ENCODE measurements around the gene LNX1. TPM values are rescaled to one million over a fixed set of nuclear protein-coding genes. Genes with fewer than 3 reads are reported as not detected.

LNX1 gene
- total RNA-seq, 1 donor from 2014 or later = not detected

- no peak overlapping the region for H3K4me3 Mint-ChIP-seq
- no peak overlapping the region for H3K27ac Mint-ChIP-seq
- H3K27me3 Mint-ChIP-seq (ENCODE audit: insufficient read depth) = peaks cover 3% of the 10 kb centered on the region
- H3K4me1 Mint-ChIP-seq (ENCODE audit: low read depth) = no peaks in the 10 kb centered on the region
- H3K36me3 Mint-ChIP-seq (ENCODE audit: low read depth) = no peaks in the 10 kb centered on the region
- H3K9me3 Mint-ChIP-seq = no peaks in the 10 kb centered on the region
- no peak for DNase-seq (ENCODE audit: low spot score)
- intact Hi-C loops (cut with micrococcal nuclease) = no loop called here
Measured at GRCh38 chr4:53535567-53535966, 55.7 kb downstream of the LNX1 start.

GRCh38 chr4:53534684-53535083 lies 56.6 kb downstream of the LNX1 start:
- intact Hi-C loops (cut with micrococcal nuclease) = no loop called here
- no peaks in the 10 kb centered on the region for H3K9me3 Mint-ChIP-seq
- no peaks in the 10 kb centered on the region for H3K36me3 Mint-ChIP-seq (ENCODE audit: low read depth)
- DNase-seq (ENCODE audit: low spot score) = no peak
- no peaks in the 10 kb centered on the region for H3K4me1 Mint-ChIP-seq (ENCODE audit: low read depth)
- no peak overlapping the region for H3K4me3 Mint-ChIP-seq
- no peak overlapping the region for H3K27ac Mint-ChIP-seq
- peaks cover 3% of the 10 kb centered on the region for H3K27me3 Mint-ChIP-seq (ENCODE audit: insufficient read depth)

GRCh38 chr4:53532521-53532920 lies 58.8 kb downstream of the LNX1 start:
- Mint-ChIP-seq H3K27me3 (ENCODE audit: insufficient read depth) (peaks cover 5% of the 10 kb centered on the region), H3K9me3 (no peaks in the 10 kb centered on the region), H3K36me3 (ENCODE audit: low read depth) (no peaks in the 10 kb centered on the region), H3K4me1 (ENCODE audit: low read depth) (no peaks in the 10 kb centered on the region), H3K4me3 (no peak overlapping the region), H3K27ac (no peak overlapping the region)
- intact Hi-C loops (cut with micrococcal nuclease) = no loop called here
- DNase-seq (ENCODE audit: low spot score) = no peak

- DNase-seq (ENCODE audit: low spot score) = no peak
- Mint-ChIP-seq H3K27ac (no peak overlapping the region), H3K36me3 (ENCODE audit: low read depth) (no peaks in the 10 kb centered on the region), H3K27me3 (ENCODE audit: insufficient read depth) (peaks cover 2% of the 10 kb centered on the region), H3K9me3 (no peaks in the 10 kb centered on the region), H3K4me1 (ENCODE audit: low read depth) (no peaks in the 10 kb centered on the region), H3K4me3 (no peak overlapping the region)
- intact Hi-C loops (cut with micrococcal nuclease) = no loop called here
Measured at GRCh38 chr4:53531585-53532224, 59.6 kb downstream of the LNX1 start.

GRCh38 chr4:53529025-53529424 lies 62.3 kb downstream of the LNX1 start:
- intact Hi-C loops (cut with micrococcal nuclease) = no loop called here
- Mint-ChIP-seq H3K4me3 (no peak overlapping the region), H3K4me1 (ENCODE audit: low read depth) (no peaks in the 10 kb centered on the region), H3K36me3 (ENCODE audit: low read depth) (no peaks in the 10 kb centered on the region), H3K27me3 (ENCODE audit: insufficient read depth) (peaks cover 4% of the 10 kb centered on the region), H3K27ac (no peak overlapping the region), H3K9me3 (no peaks in the 10 kb centered on the region)
- no peak for DNase-seq (ENCODE audit: low spot score)

- peaks cover 4% of the 10 kb centered on the region for H3K27me3 Mint-ChIP-seq (ENCODE audit: insufficient read depth)
- H3K9me3 Mint-ChIP-seq = no peaks in the 10 kb centered on the region
- intact Hi-C loops (cut with micrococcal nuclease) = no loop called here
- DNase-seq (ENCODE audit: low spot score) = no peak
- no peaks in the 10 kb centered on the region for H3K36me3 Mint-ChIP-seq (ENCODE audit: low read depth)
- no peaks in the 10 kb centered on the region for H3K4me1 Mint-ChIP-seq (ENCODE audit: low read depth)
- H3K27ac Mint-ChIP-seq = no peak overlapping the region
- no peak overlapping the region for H3K4me3 Mint-ChIP-seq
Measured at GRCh38 chr4:53527930-53528329, 63.4 kb downstream of the LNX1 start.

- DNase-seq (ENCODE audit: low spot score) = no peak
- intact Hi-C loops (cut with micrococcal nuclease) = no loop called here
- Mint-ChIP-seq H3K36me3 (ENCODE audit: low read depth) (no peaks in the 10 kb centered on the region), H3K9me3 (no peaks in the 10 kb centered on the region), H3K27me3 (ENCODE audit: insufficient read depth) (peaks cover 4% of the 10 kb centered on the region), H3K4me1 (ENCODE audit: low read depth) (no peaks in the 10 kb centered on the region), H3K27ac (no peak overlapping the region), H3K4me3 (no peak overlapping the region)
Measured at GRCh38 chr4:53527326-53527725, 64.0 kb downstream of the LNX1 start.

- no peak overlapping the region for H3K27ac Mint-ChIP-seq
- H3K4me3 Mint-ChIP-seq = no peak overlapping the region
Measured at GRCh38 chr4:53522334-53522733, 69.0 kb downstream of the LNX1 start.

GRCh38 chr4:53520116-53520515 lies 71.2 kb downstream of the LNX1 start:
- H3K27ac Mint-ChIP-seq = no peak overlapping the region

More at GRCh38 chr4:53522334-53522733, 69.0 kb downstream of the LNX1 start:
- Mint-ChIP-seq H3K27me3 (ENCODE audit: insufficient read depth) (peaks cover 2% of the 10 kb centered on the region), H3K9me3 (no peaks in the 10 kb centered on the region), H3K4me1 (ENCODE audit: low read depth) (no peaks in the 10 kb centered on the region), H3K36me3 (ENCODE audit: low read depth) (no peaks in the 10 kb centered on the region)
- intact Hi-C loops (cut with micrococcal nuclease) = no loop called here
- DNase-seq (ENCODE audit: low spot score) = no peak

GRCh38 chr4:53518807-53519206 lies 72.5 kb downstream of the LNX1 start:
- H3K4me3 Mint-ChIP-seq = no peak overlapping the region
- intact Hi-C loops (cut with micrococcal nuclease) = no loop called here
- no peak for DNase-seq (ENCODE audit: low spot score)
- H3K4me1 Mint-ChIP-seq (ENCODE audit: low read depth) = no peaks in the 10 kb centered on the region
- no peak overlapping the region for H3K27ac Mint-ChIP-seq
- no peaks in the 10 kb centered on the region for H3K36me3 Mint-ChIP-seq (ENCODE audit: low read depth)
- H3K27me3 Mint-ChIP-seq (ENCODE audit: insufficient read depth) = no peaks in the 10 kb centered on the region
- H3K9me3 Mint-ChIP-seq = no peaks in the 10 kb centered on the region

More at GRCh38 chr4:53520116-53520515, 71.2 kb downstream of the LNX1 start:
- Mint-ChIP-seq H3K36me3 (ENCODE audit: low read depth) (no peaks in the 10 kb centered on the region), H3K4me1 (ENCODE audit: low read depth) (no peaks in the 10 kb centered on the region), H3K4me3 (no peak overlapping the region), H3K9me3 (no peaks in the 10 kb centered on the region), H3K27me3 (ENCODE audit: insufficient read depth) (no peaks in the 10 kb centered on the region)
- no peak for DNase-seq (ENCODE audit: low spot score)
- intact Hi-C loops (cut with micrococcal nuclease) = no loop called here

- no peaks in the 10 kb centered on the region for H3K36me3 Mint-ChIP-seq (ENCODE audit: low read depth)
- no peak for DNase-seq (ENCODE audit: low spot score)
- no peak overlapping the region for H3K4me3 Mint-ChIP-seq
- intact Hi-C loops (cut with micrococcal nuclease) = no loop called here
- no peaks in the 10 kb centered on the region for H3K27me3 Mint-ChIP-seq (ENCODE audit: insufficient read depth)
- no peak overlapping the region for H3K27ac Mint-ChIP-seq
- H3K4me1 Mint-ChIP-seq (ENCODE audit: low read depth) = no peaks in the 10 kb centered on the region
- H3K9me3 Mint-ChIP-seq = no peaks in the 10 kb centered on the region
Measured at GRCh38 chr4:53515076-53515475, 76.2 kb downstream of the LNX1 start.

- Mint-ChIP-seq H3K9me3 (no peaks in the 10 kb centered on the region), H3K4me3 (no peak overlapping the region), H3K27me3 (ENCODE audit: insufficient read depth) (no peaks in the 10 kb centered on the region), H3K36me3 (ENCODE audit: low read depth) (no peaks in the 10 kb centered on the region), H3K4me1 (ENCODE audit: low read depth) (no peaks in the 10 kb centered on the region), H3K27ac (no peak overlapping the region)
- no peak for DNase-seq (ENCODE audit: low spot score)
- intact Hi-C loops (cut with micrococcal nuclease) = no loop called here
Measured at GRCh38 chr4:53514509-53514908, 76.8 kb downstream of the LNX1 start.

GRCh38 chr4:53512608-53513007 lies 78.7 kb downstream of the LNX1 start:
- no peak overlapping the region for H3K4me3 Mint-ChIP-seq
- no peaks in the 10 kb centered on the region for H3K4me1 Mint-ChIP-seq (ENCODE audit: low read depth)
- no peak overlapping the region for H3K27ac Mint-ChIP-seq
- no peaks in the 10 kb centered on the region for H3K27me3 Mint-ChIP-seq (ENCODE audit: insufficient read depth)
- intact Hi-C loops (cut with micrococcal nuclease) = no loop called here
- H3K36me3 Mint-ChIP-seq (ENCODE audit: low read depth) = no peaks in the 10 kb centered on the region
- no peak for DNase-seq (ENCODE audit: low spot score)
- H3K9me3 Mint-ChIP-seq = no peaks in the 10 kb centered on the region

GRCh38 chr4:53511014-53511413 lies 80.3 kb downstream of the LNX1 start:
- H3K4me3 Mint-ChIP-seq = no peak overlapping the region

More at GRCh38 chr4:53511014-53511413, 80.3 kb downstream of the LNX1 start:
- Mint-ChIP-seq H3K27ac (no peak overlapping the region), H3K9me3 (no peaks in the 10 kb centered on the region), H3K4me1 (ENCODE audit: low read depth) (no peaks in the 10 kb centered on the region), H3K27me3 (ENCODE audit: insufficient read depth) (no peaks in the 10 kb centered on the region), H3K36me3 (ENCODE audit: low read depth) (no peaks in the 10 kb centered on the region)
- intact Hi-C loops (cut with micrococcal nuclease) = no loop called here
- no peak for DNase-seq (ENCODE audit: low spot score)
